Measurements from ENCODE around the gene CTDNEP1. TPM values are rescaled to one million over a fixed set of nuclear protein-coding genes. Genes with fewer than 3 reads are reported as not detected.

The CTDNEP1 gene
- total and polyA plus RNA-seq, 7 donors = 43.9 to 110 (median 76.4) TPM

- TF ChIP-seq, protein P1, sequence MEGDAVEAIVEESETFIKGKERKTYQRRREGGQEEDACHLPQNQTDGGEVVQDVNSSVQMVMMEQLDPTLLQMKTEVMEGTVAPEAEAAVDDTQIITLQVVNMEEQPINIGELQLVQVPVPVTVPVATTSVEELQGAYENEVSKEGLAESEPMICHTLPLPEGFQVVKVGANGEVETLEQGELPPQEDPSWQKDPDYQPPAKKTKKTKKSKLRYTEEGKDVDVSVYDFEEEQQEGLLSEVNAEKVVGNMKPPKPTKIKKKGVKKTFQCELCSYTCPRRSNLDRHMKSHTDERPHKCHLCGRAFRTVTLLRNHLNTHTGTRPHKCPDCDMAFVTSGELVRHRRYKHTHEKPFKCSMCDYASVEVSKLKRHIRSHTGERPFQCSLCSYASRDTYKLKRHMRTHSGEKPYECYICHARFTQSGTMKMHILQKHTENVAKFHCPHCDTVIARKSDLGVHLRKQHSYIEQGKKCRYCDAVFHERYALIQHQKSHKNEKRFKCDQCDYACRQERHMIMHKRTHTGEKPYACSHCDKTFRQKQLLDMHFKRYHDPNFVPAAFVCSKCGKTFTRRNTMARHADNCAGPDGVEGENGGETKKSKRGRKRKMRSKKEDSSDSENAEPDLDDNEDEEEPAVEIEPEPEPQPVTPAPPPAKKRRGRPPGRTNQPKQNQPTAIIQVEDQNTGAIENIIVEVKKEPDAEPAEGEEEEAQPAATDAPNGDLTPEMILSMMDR (IDR thresholded peaks at IDR 0.05) = no peak
- no peak for TF ChIP-seq POLR2AphosphoS5 (IDR thresholded peaks at IDR 0.05)
- no peak for TF ChIP-seq EP300 (IDR thresholded peaks at IDR 0.05)
- no peak for TF ChIP-seq POLR2A (IDR thresholded peaks at IDR 0.05)
- no peaks in the 10 kb centered on the region for H3K9me3 ChIP-seq
These were observed 25.7 kb downstream of the CTDNEP1 start for GRCh38 chr17:7225711-7226331.

DNA sequence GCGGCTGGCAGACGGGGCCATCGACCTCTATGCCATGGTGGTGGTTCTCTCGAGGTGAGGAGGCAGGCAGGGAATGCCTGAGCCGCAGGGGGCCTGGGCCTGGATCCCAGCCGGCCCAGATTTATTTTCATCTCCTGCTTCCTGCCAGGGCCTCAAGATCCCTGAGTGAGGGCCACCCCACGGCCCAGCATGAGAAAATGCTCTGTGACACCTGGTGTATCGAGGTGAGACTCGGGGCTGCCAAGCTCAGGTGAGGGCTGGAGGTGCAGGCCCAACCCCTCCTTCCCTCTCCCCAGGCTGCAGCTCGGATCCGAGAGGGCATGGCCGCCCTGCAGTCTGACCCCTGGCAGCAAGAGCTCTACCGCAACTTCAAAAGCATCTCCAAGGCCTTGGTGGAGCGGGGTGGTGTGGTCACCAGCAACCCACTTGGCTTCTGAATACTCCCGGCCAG, 26.8 kb downstream of the CTDNEP1 start:
- Histone ChIP-seq H3K4me1 (peaks cover 0 to 20% (median 14%) of the 10 kb centered on the region in 4 donors), H3K36me3 (peaks cover 40 to 80% (median 60%) of the 10 kb centered on the region in 4 donors), H3K27ac (peak overlapping the region in 2 of 4 donors; percentile 22 to 43), H3K4me3 (no peak overlapping the region), H3K27me3 (no peaks in the 10 kb centered on the region), H3K9me3 (no peaks in the 10 kb centered on the region)
- DNase-seq = no peak
- TF ChIP-seq POLR2AphosphoS5 (IDR thresholded peaks at IDR 0.05) = no peak
- no peak for TF ChIP-seq POLR2A (IDR thresholded peaks at IDR 0.05)
- TF ChIP-seq, protein P1 (IDR thresholded peaks at IDR 0.05) = no peak
- no peak for TF ChIP-seq EP300 (IDR thresholded peaks at IDR 0.05)
- intact Hi-C loops (cut with DNase I) = no loop called here
- WGBS, 2 donors = 68 to 83% methylated on average over 15 of the region's 15 CpGs

More at GRCh38 chr17:7225711-7226331, 25.7 kb downstream of the CTDNEP1 start:
- Histone ChIP-seq H3K4me3 (no peak overlapping the region), H3K27ac (peak overlapping the region in 1 of 4 donors; percentile 43), H3K4me1 (peaks cover 0 to 11% (median 8%) of the 10 kb centered on the region in 4 donors), H3K27me3 (no peaks in the 10 kb centered on the region), H3K36me3 (peaks cover 41 to 90% (median 68%) of the 10 kb centered on the region in 4 donors)
- intact Hi-C loops (cut with DNase I) = no loop called here
- WGBS, 2 donors = 81 to 85% methylated on average over 21 of the region's 21 CpGs
- DNase-seq = no peak

DNA sequence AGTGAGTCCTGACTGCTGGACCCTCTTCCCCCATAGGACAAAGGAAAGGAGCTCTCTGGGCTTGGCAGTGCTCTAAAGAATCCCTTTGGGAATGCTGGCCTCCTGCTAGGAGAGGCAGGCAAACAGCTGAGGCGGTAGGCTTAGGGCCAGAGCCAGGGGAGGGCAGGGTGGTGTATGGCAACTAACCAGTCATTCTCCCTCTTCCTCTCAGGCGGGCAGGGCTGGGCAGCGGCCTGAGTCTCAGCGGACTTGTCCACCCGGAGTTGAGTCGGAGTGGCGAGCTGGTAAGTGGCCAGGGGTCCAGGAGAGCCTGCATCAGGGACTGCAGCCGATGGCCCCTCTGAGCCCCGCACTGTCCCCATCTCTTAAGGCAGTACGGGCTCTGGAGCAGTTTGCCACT, 27.4 kb downstream of the CTDNEP1 start:
- Histone ChIP-seq H3K9me3 (no peaks in the 10 kb centered on the region), H3K36me3 (peaks cover 35 to 74% (median 54%) of the 10 kb centered on the region in 4 donors), H3K27me3 (no peaks in the 10 kb centered on the region), H3K27ac (peak overlapping the region in 1 of 4 donors; percentile 43), H3K4me3 (no peak overlapping the region), H3K4me1 (peaks cover 0 to 24% (median 19%) of the 10 kb centered on the region in 4 donors)
- no peak for TF ChIP-seq POLR2AphosphoS5 (IDR thresholded peaks at IDR 0.05)
- TF ChIP-seq POLR2A (IDR thresholded peaks at IDR 0.05) = no peak
- TF ChIP-seq, protein P1 (IDR thresholded peaks at IDR 0.05) = no peak
- TF ChIP-seq EP300 (IDR thresholded peaks at IDR 0.05) = no peak
- intact Hi-C loops (cut with DNase I) = no loop called here
- no peak for DNase-seq
- 81 to 90% methylated on average over 10 of the region's 10 CpGs for WGBS, 2 donors

GRCh38 chr17:7223375-7223774, 28.2 kb downstream of the CTDNEP1 start:
- Histone ChIP-seq H3K4me3 (no peak overlapping the region), H3K27ac (no peak overlapping the region), H3K36me3 (peaks cover 28 to 66% (median 48%) of the 10 kb centered on the region in 4 donors), H3K4me1 (peaks cover 0 to 31% (median 24%) of the 10 kb centered on the region in 4 donors), H3K9me3 (no peaks in the 10 kb centered on the region), H3K27me3 (no peaks in the 10 kb centered on the region)
- WGBS, 2 donors = 90 to 93% methylated on average over 4 of the region's 4 CpGs
- intact Hi-C loops (cut with DNase I) = no loop called here
- DNase-seq = no peak
- TF ChIP-seq EP300 (IDR thresholded peaks at IDR 0.05) (no peak), POLR2AphosphoS5 (IDR thresholded peaks at IDR 0.05) (no peak), POLR2A (IDR thresholded peaks at IDR 0.05) (no peak)
- TF ChIP-seq, protein P1 (IDR thresholded peaks at IDR 0.05) = no peak

Measured in sigmoid colon (tissue), 7 donors.